Esophagus squamous epithelium (tissue), 4 donors: Measurements from ENCODE around the gene SYNE2.

Experiments
- CTCF ChIP-seq, 6 experiments: fragments of 450-650 bp in 4 of 6; fragments of 200-600 bp in 2 of 6; sonication (generic) in 2 of 6; IDR thresholded peaks; one replicate each; pipeline ENCODE4 v1.5.1; 2016 to 2019; ENCODE audit warnings: antibody characterized with exemption in 6 of 6, mild to moderate bottlenecking in 4 of 6, moderate library complexity in 4 of 6
- POLR2A ChIP-seq, 4 donors: fragments of 450-650 bp; IDR thresholded peaks; one replicate each; pipeline ENCODE4 v1.6.1; 2017; ENCODE audit warnings: antibody characterized with exemption in 4 of 4, mild to moderate bottlenecking in 4 of 4, moderate library complexity in 3 of 4

GRCh38 chr14:64059454-64060198 is 206.8 kb downstream of the SYNE2 start:
- TF ChIP-seq POLR2A (IDR thresholded peaks at IDR 0.05) (no peak), CTCF (IDR thresholded peaks at IDR 0.05) (no peak)
